HepG2 (cell line): Measurements from ENCODE around the gene SLC9A8. TPM values are rescaled to one million over a fixed set of nuclear protein-coding genes. Genes with fewer than 3 reads are reported as not detected.

Experiments
- CENPX ChIP-seq: sonication (generic); formaldehyde crosslinking; IDR thresholded peaks from 2 replicates; pipeline ENCODE4 v1.9.0; 2021; ENCODE audit warnings: mild to moderate bottlenecking, missing genetic modification reagents, moderate library complexity
- ESRRA ChIP-seq: sonication (generic); formaldehyde crosslinking; IDR thresholded peaks from 2 replicates; pipeline ENCODE4 v1.5.1; 2020; ENCODE audit warnings: mild to moderate bottlenecking, low read depth, missing genetic modification reagents
- ETV6 ChIP-seq: sonication (generic); formaldehyde crosslinking; conservative IDR thresholded peaks from 2 replicates; pipeline ENCODE4 v1.4.0; 2020; ENCODE audit warnings: missing genetic modification reagents
- IRF2 ChIP-seq: IDR thresholded peaks from 2 replicates; pipeline ENCODE4 v1.6.1; 2018; ENCODE audit warnings: missing genetic modification reagents, missing compliant biosample characterization
- KAT2B ChIP-seq: fragments of 150-350 bp; IDR thresholded peaks from 2 replicates; pipeline ENCODE4 v1.6.1; 2014; ENCODE audit warnings: low read depth, low read length, borderline replicate concordance
- PTBP1 ChIP-seq: fragments of 200-400 bp; formaldehyde crosslinking; IDR thresholded peaks from 2 replicates; pipeline ENCODE4 v1.6.1; 2018; ENCODE audit warnings: low read length, low read depth; ENCODE audit not compliant: poor library complexity, severe bottlenecking
- RFX3 ChIP-seq: IDR thresholded peaks from 2 replicates; pipeline ENCODE4 v1.6.1; 2016; ENCODE audit warnings: missing biosample characterization, missing genetic modification reagents
- XRCC5 ChIP-seq: fragments of 200-400 bp; formaldehyde crosslinking; optimal IDR thresholded peaks from 2 replicates; pipeline ENCODE3; 2017; ENCODE audit warnings: mild to moderate bottlenecking, low read length
- ZFP1 ChIP-seq: IDR thresholded peaks from 2 replicates; pipeline ENCODE4 v1.6.1; 2016
- ZNF317 ChIP-seq: sonication (generic); formaldehyde crosslinking; IDR thresholded peaks from 2 replicates; pipeline ENCODE4 v1.5.0; 2020; ENCODE audit warnings: mild to moderate bottlenecking, missing genetic modification reagents
- ZNF496 ChIP-seq: sonication (generic); formaldehyde crosslinking; IDR thresholded peaks from 2 replicates; pipeline ENCODE4 v1.8.1; 2023; ENCODE audit warnings: mild to moderate bottlenecking, moderate library complexity, missing genetic modification reagents; ENCODE audit not compliant: insufficient replicate concordance
- ZNF781 ChIP-seq: sonication (generic); formaldehyde crosslinking; IDR thresholded peaks from 2 replicates; pipeline ENCODE4 v1.5.1; 2020; ENCODE audit warnings: borderline replicate concordance, mild to moderate bottlenecking, missing genetic modification reagents; ENCODE audit errors: not compliant biosample characterization
- polyA plus RNA-seq, 8 experiments: library from polyadenylated mRNA; depleted of rRNA in 3 of 8; stranded (reverse) in 7 of 8; unstranded in 1 of 8; fragments of >200 nt; fragmentation: Illumina TruSeq in 4 of 8; extraction: Trizol in 4 of 8; gene quantifications; 2 replicates each; pipeline versions ENCODE4 v1.2.1 to v1.2.3, GENCODE V29; 2011 to 2016; ENCODE audit warnings: low read depth in 4 of 8, missing spikeins in 1 of 8, mixed read lengths in 1 of 8; ENCODE audit not compliant: insufficient read depth in 1 of 8
- total RNA-seq, 5 experiments: library from RNA; depleted of rRNA; stranded (reverse); fragments of >200 nt; fragmentation: Illumina TruSeq; extraction: Trizol; gene quantifications; 2 replicates each; pipeline ENCODE4 v1.2.3, GENCODE V29; 2016; ENCODE audit warnings: low read depth in 1 of 5
- TF ChIP-seq, protein P1 (sequence below): sonication (generic); formaldehyde crosslinking; IDR thresholded peaks from 2 replicates; pipeline ENCODE4 v1.4.0; 2020; ENCODE audit warnings: mild to moderate bottlenecking, missing genetic modification reagents, borderline replicate concordance
- TF ChIP-seq, protein P2 (sequence below): sonication (generic); formaldehyde crosslinking; IDR thresholded peaks from 2 replicates; pipeline ENCODE4 v1.5.0; 2020; ENCODE audit warnings: missing genetic modification reagents, mild to moderate bottlenecking, borderline replicate concordance
- TF ChIP-seq, protein P3 (sequence below): sonication (generic); formaldehyde crosslinking; IDR thresholded peaks from 2 replicates; pipeline ENCODE4 v1.8.0; 2022; ENCODE audit warnings: mild to moderate bottlenecking, missing genetic modification reagents
- TF ChIP-seq, protein P4 (sequence below): sonication (generic); formaldehyde crosslinking; conservative IDR thresholded peaks from 2 replicates; pipeline ENCODE4 v1.8.0; 2022; ENCODE audit warnings: low read depth, missing genetic modification reagents
- TF ChIP-seq, protein P5 (sequence below): sonication (generic); formaldehyde crosslinking; conservative IDR thresholded peaks from 2 replicates; pipeline ENCODE4 v1.8.0; 2022; ENCODE audit warnings: mild to moderate bottlenecking, moderate library complexity, missing genetic modification reagents
- TF ChIP-seq, protein P6 (sequence below): sonication (generic); formaldehyde crosslinking; IDR thresholded peaks from 2 replicates; pipeline ENCODE4 v1.4.0; 2020; ENCODE audit warnings: missing genetic modification reagents, borderline replicate concordance

Gene SLC9A8
- total and polyA plus RNA-seq, 2 of the 13 experiments (the other 11 are each of a cell fraction or from before 2014, with no cell fraction given) = 4.1 to 7.4 TPM

DNA sequence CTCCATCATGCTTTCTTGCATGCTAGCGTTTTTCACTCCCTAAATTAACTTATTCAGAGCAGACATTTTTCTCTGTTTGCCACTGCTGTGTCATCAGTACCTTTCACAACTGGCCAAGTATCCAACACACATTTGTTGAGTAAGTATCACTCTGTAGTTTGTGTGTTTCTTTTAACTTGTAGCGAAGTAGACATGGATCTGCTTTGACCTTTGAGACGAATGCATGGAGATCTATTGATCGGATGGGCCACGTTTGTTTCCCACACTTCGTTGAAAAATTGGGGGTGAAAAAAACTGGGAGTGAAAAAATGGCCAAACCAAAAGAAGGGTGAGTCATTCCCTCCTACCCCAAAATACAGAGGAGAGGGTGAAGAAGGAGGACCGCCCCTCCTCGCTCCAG is 12.9 kb upstream of the SLC9A8 start (continued):
- TF ChIP-seq, protein P1, sequence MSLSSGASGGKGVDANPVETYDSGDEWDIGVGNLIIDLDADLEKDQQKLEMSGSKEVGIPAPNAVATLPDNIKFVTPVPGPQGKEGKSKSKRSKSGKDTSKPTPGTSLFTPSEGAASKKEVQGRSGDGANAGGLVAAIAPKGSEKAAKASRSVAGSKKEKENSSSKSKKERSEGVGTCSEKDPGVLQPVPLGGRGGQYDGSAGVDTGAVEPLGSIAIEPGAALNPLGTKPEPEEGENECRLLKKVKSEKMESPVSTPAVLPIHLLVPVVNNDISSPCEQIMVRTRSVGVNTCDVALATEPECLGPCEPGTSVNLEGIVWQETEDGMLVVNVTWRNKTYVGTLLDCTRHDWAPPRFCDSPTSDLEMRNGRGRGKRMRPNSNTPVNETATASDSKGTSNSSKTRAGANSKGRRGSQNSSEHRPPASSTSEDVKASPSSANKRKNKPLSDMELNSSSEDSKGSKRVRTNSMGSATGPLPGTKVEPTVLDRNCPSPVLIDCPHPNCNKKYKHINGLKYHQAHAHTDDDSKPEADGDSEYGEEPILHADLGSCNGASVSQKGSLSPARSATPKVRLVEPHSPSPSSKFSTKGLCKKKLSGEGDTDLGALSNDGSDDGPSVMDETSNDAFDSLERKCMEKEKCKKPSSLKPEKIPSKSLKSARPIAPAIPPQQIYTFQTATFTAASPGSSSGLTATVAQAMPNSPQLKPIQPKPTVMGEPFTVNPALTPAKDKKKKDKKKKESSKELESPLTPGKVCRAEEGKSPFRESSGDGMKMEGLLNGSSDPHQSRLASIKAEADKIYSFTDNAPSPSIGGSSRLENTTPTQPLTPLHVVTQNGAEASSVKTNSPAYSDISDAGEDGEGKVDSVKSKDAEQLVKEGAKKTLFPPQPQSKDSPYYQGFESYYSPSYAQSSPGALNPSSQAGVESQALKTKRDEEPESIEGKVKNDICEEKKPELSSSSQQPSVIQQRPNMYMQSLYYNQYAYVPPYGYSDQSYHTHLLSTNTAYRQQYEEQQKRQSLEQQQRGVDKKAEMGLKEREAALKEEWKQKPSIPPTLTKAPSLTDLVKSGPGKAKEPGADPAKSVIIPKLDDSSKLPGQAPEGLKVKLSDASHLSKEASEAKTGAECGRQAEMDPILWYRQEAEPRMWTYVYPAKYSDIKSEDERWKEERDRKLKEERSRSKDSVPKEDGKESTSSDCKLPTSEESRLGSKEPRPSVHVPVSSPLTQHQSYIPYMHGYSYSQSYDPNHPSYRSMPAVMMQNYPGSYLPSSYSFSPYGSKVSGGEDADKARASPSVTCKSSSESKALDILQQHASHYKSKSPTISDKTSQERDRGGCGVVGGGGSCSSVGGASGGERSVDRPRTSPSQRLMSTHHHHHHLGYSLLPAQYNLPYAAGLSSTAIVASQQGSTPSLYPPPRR (CRISPR knock-in tag) = no peak
- TF ChIP-seq ZNF781 = no peak
- TF ChIP-seq RFX3 = no peak
- TF ChIP-seq, protein P2, sequence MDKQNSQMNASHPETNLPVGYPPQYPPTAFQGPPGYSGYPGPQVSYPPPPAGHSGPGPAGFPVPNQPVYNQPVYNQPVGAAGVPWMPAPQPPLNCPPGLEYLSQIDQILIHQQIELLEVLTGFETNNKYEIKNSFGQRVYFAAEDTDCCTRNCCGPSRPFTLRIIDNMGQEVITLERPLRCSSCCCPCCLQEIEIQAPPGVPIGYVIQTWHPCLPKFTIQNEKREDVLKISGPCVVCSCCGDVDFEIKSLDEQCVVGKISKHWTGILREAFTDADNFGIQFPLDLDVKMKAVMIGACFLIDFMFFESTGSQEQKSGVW = no peak
- TF ChIP-seq, protein P3, sequence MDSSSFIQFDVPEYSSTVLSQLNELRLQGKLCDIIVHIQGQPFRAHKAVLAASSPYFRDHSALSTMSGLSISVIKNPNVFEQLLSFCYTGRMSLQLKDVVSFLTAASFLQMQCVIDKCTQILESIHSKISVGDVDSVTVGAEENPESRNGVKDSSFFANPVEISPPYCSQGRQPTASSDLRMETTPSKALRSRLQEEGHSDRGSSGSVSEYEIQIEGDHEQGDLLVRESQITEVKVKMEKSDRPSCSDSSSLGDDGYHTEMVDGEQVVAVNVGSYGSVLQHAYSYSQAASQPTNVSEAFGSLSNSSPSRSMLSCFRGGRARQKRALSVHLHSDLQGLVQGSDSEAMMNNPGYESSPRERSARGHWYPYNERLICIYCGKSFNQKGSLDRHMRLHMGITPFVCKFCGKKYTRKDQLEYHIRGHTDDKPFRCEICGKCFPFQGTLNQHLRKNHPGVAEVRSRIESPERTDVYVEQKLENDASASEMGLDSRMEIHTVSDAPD (CRISPR knock-in tag) = no peak
- TF ChIP-seq ZNF317 (CRISPR knock-in tag) = peak; percentile 93
- TF ChIP-seq ZFP1 (CRISPR knock-in tag) = no peak
- TF ChIP-seq ETV6 (CRISPR knock-in tag) = no peak
- TF ChIP-seq, protein P4, sequence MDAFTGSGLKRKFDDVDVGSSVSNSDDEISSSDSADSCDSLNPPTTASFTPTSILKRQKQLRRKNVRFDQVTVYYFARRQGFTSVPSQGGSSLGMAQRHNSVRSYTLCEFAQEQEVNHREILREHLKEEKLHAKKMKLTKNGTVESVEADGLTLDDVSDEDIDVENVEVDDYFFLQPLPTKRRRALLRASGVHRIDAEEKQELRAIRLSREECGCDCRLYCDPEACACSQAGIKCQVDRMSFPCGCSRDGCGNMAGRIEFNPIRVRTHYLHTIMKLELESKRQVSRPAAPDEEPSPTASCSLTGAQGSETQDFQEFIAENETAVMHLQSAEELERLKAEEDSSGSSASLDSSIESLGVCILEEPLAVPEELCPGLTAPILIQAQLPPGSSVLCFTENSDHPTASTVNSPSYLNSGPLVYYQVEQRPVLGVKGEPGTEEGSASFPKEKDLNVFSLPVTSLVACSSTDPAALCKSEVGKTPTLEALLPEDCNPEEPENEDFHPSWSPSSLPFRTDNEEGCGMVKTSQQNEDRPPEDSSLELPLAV (CRISPR knock-in tag) = no peak
- no peak; the same call in 1 of the 2 replicates for TF ChIP-seq IRF2 (CRISPR knock-in tag)
- TF ChIP-seq, protein P5, sequence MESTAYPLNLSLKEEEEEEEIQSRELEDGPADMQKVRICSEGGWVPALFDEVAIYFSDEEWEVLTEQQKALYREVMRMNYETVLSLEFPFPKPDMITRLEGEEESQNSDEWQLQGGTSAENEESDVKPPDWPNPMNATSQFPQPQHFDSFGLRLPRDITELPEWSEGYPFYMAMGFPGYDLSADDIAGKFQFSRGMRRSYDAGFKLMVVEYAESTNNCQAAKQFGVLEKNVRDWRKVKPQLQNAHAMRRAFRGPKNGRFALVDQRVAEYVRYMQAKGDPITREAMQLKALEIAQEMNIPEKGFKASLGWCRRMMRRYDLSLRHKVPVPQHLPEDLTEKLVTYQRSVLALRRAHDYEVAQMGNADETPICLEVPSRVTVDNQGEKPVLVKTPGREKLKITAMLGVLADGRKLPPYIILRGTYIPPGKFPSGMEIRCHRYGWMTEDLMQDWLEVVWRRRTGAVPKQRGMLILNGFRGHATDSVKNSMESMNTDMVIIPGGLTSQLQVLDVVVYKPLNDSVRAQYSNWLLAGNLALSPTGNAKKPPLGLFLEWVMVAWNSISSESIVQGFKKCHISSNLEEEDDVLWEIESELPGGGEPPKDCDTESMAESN (CRISPR knock-in tag) = no peak
- no peak for TF ChIP-seq PTBP1
- TF ChIP-seq, protein P6, sequence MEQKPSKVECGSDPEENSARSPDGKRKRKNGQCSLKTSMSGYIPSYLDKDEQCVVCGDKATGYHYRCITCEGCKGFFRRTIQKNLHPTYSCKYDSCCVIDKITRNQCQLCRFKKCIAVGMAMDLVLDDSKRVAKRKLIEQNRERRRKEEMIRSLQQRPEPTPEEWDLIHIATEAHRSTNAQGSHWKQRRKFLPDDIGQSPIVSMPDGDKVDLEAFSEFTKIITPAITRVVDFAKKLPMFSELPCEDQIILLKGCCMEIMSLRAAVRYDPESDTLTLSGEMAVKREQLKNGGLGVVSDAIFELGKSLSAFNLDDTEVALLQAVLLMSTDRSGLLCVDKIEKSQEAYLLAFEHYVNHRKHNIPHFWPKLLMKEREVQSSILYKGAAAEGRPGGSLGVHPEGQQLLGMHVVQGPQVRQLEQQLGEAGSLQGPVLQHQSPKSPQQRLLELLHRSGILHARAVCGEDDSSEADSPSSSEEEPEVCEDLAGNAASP = no peak
- TF ChIP-seq KAT2B = peak; percentile 19; the same call in 1 of the 2 replicates
- no peak for TF ChIP-seq ZNF496 (CRISPR knock-in tag)
- TF ChIP-seq CENPX (CRISPR knock-in tag) = no peak; the same call in 1 of the 2 replicates
- peak; percentile 41 for TF ChIP-seq XRCC5
- TF ChIP-seq ESRRA (CRISPR knock-in tag) = no peak
